ENCODE measurements around the gene RNF44.

DNA sequence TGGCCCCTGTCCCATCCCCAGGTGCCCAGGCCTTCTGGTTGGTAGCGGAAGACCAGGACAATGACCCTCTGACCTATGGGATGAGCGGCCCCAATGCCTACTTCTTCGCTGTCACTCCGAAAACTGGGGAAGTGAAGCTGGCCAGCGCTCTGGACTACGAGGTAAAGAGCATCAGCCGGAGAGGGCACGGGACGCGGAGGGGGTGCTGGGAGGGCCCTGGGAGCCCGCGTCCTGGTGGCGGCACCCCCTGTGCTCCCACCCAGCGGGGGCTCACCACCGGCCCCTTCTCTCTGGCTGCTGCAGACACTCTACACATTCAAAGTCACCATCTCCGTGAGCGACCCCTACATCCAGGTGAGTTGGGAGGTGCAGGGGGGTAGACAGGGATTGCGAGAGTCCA, 31.5 kb upstream of the RNF44 start:
- TF ChIP-seq POLR2A (IDR thresholded peaks at IDR 0.05) = no peak
- TF ChIP-seq, protein P1, sequence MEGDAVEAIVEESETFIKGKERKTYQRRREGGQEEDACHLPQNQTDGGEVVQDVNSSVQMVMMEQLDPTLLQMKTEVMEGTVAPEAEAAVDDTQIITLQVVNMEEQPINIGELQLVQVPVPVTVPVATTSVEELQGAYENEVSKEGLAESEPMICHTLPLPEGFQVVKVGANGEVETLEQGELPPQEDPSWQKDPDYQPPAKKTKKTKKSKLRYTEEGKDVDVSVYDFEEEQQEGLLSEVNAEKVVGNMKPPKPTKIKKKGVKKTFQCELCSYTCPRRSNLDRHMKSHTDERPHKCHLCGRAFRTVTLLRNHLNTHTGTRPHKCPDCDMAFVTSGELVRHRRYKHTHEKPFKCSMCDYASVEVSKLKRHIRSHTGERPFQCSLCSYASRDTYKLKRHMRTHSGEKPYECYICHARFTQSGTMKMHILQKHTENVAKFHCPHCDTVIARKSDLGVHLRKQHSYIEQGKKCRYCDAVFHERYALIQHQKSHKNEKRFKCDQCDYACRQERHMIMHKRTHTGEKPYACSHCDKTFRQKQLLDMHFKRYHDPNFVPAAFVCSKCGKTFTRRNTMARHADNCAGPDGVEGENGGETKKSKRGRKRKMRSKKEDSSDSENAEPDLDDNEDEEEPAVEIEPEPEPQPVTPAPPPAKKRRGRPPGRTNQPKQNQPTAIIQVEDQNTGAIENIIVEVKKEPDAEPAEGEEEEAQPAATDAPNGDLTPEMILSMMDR (IDR thresholded peaks at IDR 0.05) = no peak
- no peak for TF ChIP-seq POLR2AphosphoS5 (IDR thresholded peaks at IDR 0.05)
- TF ChIP-seq EP300 (IDR thresholded peaks at IDR 0.05) = no peak

Data from sigmoid colon (tissue), 4 donors.